NCI-H69 (cell line): ENCODE measurements around the gene TASL.
"Not testable (repeated sequence)": the region's sequence is repeated elsewhere in the genome, so short reads cannot be mapped to it uniquely, and the experiment has no call there.

Experiments
- DNase-seq: peaks from one replicate; lab custom pipeline; 2025; lab: John Stamatoyannopoulos, UW

TASL gene, protein sequence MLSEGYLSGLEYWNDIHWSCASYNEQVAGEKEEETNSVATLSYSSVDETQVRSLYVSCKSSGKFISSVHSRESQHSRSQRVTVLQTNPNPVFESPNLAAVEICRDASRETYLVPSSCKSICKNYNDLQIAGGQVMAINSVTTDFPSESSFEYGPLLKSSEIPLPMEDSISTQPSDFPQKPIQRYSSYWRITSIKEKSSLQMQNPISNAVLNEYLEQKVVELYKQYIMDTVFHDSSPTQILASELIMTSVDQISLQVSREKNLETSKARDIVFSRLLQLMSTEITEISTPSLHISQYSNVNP

GRCh38 chrX:30577362-30577991 is at the start of gene TASL:
TASL (minus strand) TSS chrX:30577766; CDS start chrX:30560355, 17,411 bp downstream.
- no peak for DNase-seq

- no peak for DNase-seq
These were observed 48.8 kb upstream of the TASL start for GRCh38 chrX:30626402-30626801.

DNA sequence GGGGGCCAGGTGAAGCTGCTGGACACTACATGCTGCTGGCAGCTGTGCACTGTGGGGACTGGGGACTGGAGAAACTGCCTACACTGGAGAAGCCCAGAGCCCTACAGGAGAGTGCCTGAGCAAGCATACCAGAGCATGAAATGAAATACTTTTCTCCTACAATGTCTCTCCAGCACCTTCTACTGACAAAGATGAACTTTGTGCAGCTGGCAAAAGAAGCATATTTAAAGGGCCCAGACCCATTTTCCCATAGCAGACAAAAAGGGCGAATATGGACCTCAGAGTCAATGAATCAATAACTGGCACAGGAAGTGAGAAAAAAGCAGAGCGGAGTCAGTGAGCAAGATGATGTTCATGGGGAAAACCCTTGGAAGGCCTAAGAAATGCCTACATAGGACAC is 44.8 kb upstream of the TASL start:
- no peak for DNase-seq

DNA sequence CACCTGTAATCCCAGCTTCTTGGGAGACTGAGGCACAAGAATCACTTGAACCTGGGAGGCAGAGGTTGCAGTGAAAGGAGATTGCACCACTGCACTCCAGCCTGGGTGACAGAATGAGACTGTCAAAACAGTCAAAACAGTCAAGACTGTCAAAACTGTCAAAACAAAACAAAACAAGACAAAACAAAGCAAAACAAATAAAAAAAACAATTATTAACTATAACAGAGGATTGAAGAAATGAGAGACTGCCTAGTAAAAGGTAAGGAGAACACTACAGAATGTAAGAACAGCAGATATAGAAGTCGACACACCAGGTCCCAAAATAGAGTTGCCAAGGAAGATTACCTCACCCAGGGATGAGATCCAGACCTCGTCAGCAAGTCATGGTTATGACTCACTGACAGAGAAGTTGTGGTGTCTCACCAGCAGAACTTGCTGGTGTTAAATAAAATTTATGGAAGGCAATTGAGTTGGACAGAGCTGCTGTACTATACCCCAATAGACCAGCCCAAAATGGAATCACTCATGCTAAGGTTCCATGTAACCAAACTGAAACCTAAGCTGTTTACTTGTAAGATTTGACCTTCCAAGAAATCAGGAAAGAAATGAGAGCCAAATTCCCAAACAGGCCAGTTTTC is 43.5 kb upstream of the TASL start:
- no peak for DNase-seq

GRCh38 chrX:30620125-30620524 is 42.6 kb upstream of the TASL start:
- DNase-seq = no peak

DNA sequence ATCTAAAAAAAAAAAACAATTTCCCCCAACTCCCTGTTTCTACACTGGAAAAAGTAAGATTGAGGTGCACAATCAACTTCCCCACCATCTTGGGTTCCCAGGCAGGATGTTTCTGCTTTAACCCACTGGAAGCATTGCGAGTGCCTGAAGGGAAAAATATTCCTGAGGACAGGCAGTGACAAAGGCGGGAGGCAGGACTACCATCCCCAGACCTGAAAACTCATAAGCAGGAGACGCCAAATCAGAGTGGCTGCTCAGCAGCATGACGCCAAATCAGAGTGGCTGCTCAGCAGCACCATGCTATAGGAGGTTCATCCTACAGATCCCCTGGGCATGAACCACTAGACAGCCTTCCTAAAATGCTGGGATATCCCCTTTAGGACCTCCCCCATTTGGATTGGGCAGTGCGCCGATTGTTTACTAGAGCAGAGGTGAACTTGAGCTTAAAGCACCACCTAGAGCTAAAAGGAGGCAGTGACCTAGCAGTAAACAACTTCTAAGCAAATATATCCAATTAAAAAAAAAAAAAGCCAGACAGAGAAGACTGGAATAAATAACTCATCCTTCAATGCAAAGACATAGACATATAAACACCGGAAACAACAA is 40.7 kb upstream of the TASL start:
- DNase-seq = no peak

GRCh38 chrX:30615229-30615628 is 37.7 kb upstream of the TASL start:
- no peak for DNase-seq

DNA sequence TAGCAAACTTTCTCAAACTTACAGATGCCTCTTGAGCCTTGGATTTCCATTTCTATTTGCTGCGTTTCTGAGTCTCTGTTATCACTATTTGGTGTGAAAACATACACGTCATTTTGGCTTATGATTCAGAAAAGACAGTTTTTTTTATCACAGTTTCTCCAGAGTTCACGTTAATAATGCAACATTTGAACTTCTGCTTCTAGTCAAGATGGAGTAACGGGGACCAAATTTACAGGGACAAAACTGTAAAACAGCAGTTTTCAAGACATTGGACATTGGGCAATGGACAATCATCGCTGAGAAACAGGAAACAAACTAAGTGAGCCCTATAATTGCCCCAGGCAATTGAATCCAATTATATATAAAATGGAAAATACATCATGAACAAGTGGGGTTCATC is 36.2 kb upstream of the TASL start:
- DNase-seq = no peak

- peak; percentile 75 for DNase-seq
These were observed 34.7 kb upstream of the TASL start for GRCh38 chrX:30612250-30612655.

GRCh38 chrX:30610026-30610425 is 32.5 kb upstream of the TASL start:
- no peak for DNase-seq

- DNase-seq = no peak
These were observed 29.6 kb upstream of the TASL start for GRCh38 chrX:30607155-30607554.

- not testable (repeated sequence) for DNase-seq
These were observed 23.0 kb upstream of the TASL start for GRCh38 chrX:30600269-30601176.

DNA sequence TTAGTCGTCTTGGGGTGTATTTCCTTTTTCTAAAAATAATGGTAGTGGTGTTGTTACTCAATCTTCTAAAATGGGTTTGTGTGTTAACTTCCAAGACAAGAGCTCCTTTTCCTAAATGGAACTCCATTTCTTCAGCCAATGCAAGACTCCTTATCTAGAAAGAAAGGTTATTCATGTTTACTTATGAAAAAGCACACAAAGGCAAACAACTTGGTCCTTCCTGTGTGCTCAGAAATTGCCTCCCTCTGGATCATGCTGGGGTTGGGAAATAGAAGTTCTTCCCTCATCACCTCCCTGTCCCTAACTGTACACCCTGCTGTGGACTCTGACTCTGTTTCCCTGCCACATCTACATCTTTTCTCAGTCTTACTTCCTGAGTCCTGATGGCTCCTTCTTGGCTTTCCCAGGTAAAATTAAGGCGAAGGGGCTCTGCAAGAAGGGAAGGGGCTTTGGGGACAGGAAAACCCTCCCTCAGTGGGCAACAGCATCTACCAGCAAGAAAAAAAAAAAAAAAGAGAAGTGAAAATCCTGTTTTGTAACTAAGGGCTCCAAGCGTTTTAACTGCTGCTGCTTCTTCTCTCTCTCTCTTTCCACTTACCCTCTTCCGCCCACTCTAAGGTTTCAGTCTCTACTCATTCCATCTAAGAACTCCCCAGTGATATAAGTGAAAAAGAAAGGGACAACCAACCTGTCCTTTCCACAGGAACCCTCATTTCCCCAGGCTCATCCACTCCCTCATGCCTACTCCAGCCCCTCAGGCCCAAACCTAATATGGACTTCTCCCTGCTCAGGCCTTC is 19.8 kb upstream of the TASL start:
- no peak for DNase-seq

DNA sequence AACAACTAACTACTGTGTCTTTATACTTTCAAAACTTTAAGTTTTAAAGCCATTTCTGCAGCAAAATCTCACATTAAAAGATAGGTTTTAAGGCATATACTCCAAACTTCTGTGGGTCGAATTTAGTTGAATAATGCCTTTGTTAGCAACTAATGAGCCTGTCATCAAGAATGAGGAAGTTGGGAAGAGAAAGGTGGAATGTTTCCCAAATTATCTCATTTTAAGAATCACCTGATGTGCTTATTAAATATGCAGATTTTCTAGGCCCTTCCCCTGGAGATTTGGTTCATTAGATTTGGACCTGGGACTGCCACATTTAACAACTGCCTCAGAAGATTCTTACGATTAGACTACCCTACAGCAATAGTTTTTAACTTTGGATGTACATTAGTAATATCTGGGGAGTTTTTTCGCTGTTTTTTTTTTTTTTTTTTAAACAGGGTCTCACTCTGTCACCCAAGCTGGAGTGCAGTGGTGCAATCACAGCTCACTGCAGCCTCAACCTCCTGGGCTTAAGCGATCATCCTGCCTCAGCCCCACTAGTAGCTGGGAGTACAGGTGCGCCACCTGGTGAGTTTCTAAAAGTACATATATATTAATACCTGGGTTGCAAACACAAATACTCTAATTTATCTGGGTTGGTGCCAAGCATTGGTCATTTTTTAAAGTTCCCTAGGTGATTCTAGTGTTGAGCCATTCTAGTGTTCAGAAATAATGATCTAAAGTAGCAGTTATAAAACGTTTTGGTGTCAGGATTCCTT is 16.1 kb upstream of the TASL start:
- DNase-seq = peak; percentile 21

GRCh38 chrX:30592831-30593230 is 15.3 kb upstream of the TASL start:
- no peak for DNase-seq

DNA sequence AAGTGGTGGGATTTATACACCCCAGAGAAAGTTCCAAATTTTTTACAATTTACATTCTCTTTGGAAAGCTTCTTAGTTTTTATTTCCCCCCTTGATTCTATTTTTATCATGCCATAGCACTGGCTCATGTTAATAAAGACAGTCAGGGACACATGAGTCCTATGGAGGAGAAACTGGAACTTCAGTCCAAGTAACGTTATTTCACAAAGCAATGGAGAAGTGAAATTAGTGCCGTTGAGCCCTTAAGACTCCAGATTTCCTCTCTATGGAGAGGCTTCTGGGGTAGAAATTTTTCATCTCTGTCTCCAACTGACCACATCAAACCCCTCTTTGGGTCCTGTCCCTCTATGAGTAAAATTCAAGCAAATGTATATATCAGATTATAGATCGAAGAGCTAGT is 12.8 kb upstream of the TASL start:
- no peak for DNase-seq

DNA sequence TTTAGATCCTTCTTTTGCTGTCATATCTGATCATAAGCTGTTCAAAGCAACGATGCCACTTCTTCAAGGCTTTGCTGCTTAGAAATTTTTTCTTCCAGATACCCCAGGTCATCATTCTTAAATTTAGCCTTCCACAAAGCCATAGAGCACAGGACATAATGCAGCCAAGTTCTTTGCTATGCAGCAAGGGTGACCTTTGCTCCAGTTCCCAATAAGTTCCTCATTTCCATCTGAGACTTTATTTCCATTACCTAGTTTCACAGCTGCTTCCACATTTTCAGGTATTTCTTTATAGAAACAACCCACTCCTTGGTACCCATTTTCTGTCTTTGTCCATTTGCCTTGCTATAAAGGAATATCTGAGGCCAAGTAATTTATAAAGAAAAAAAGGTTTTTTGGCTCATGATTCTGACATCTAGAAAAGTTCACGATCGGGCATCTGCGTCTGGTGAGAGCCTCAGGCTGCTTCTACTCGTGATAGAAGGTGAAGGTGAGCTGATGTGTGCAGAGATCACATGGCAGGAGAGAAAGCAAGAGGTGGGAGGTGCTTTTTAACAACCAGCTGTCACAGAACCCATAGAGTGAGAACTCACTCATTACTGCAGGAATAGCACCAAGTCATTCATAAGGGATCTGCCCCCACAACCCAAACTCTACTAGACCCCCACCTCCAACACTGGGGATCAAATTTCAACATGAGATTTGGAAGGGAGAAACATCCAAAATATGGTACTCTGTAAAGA is 11.8 kb upstream of the TASL start:
- DNase-seq = no peak

GRCh38 chrX:30586516-30586915 is 8.9 kb upstream of the TASL start:
- no peak for DNase-seq

DNA sequence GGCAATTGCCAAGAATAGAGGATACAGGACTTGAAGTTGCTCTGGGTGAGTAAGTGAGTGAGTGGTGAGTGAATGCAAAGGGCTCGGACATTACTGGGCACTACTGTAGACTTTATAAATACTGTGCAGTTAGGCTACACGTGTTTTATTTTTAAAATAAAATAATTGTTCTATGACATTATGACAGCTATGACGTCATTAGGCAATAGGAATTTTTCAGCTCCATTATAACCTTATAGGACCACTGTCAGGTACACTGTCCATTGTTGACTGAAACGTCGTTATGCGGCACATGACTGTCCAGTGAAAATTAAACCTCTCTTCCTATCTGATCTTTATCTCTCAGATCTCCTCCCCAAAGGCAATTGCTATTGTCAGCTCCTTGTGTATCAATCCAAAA is 5.1 kb upstream of the TASL start:
- DNase-seq = no peak

DNA sequence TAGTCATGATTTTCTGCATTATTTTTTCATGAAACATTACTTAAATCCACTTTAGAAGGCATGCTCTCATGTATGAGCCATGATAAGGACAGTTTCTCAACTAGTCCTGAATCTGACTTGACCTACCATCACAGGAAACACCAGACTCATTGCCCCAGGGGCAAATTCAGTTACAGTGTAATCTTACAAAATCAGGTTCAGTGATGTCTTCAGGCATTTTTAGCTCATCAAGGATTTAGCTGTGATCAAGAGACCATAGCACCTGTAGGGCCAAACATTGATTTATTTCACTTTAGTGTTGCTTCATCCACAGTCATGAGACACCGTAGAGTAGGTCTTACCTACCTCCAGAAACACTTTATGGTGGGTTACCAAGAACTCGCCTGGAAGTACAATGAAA is 3.1 kb upstream of the TASL start:
- DNase-seq = no peak
